Measurements from ENCODE around the gene IL12RB2.

IL12RB2 gene

GRCh38 chr1:67376381-67376780 lies 68.7 kb downstream of the IL12RB2 start:
- TF ChIP-seq CTCF (IDR thresholded peaks at IDR 0.05; ENCODE audit: insufficient read depth, low read length, missing control alignments) = no peak
- POLR2A ChIA-PET = no interaction called here
- no peak overlapping the region for H3K4me3 ChIP-seq (ENCODE audit: low read depth, low read length)
- DNase-seq (ENCODE audit: low read depth, low spot score) = no peak
- CTCF ChIA-PET = interaction anchor here (1.1 to 1.4 kb wide), 2 partner anchors 29 to 124 kb away, joined by 4 to 6 read pairs; no protein-coding TSS in a partner anchor

DNA sequence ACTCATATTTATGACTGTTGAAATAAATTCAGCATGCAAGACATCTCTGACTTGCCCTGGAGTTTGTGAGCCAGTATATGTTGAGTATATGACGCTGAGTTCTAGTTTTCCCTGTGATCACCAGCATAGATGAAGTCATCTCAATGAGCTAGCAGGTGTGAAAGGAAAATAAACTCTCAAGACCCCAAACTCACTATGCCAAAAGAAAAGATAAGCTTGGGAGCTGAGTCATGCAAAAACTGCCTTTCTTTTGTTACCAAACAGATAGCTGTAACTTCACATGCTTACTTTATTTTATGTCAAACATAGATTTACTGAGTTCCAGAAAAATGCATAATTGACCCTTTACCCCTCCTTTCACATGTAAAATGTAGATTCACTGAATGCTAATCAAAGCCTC lies 69.6 kb downstream of the IL12RB2 start:
- no peak for TF ChIP-seq CTCF (IDR thresholded peaks at IDR 0.05; ENCODE audit: insufficient read depth, low read length, missing control alignments)
- ChIA-PET CTCF (interaction anchor here (1.4 kb wide), 1 partner anchor 123 kb away, joined by 4 read pairs; no protein-coding TSS in a partner anchor), POLR2A (no interaction called here)
- DNase-seq (ENCODE audit: low read depth, low spot score) = no peak
- no peak overlapping the region for H3K4me3 ChIP-seq (ENCODE audit: low read depth, low read length)

DNA sequence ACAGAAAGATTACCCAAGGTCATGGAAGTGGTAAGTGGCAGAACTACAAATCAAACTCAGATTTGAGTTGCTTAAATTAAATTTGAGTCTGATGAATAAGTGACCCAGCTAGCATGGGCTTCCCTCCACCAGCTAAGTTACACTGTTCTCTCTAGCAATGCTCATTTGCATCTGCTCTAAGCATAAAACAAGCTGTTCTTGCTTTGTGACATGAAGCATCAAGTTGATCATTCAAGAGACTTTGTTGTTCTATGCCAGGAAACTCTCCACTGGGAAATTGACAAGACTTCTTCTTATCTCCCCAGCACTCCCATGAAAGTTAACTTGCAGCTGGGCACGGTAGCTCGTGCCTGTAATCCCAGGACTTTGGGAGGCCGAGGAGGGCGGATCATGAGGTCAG lies 73.5 kb downstream of the IL12RB2 start:
- ChIA-PET CTCF (no interaction called here), POLR2A (no interaction called here)
- H3K4me3 ChIP-seq (ENCODE audit: low read depth, low read length) = no peak overlapping the region
- no peak for DNase-seq (ENCODE audit: low read depth, low spot score)
- no peak for TF ChIP-seq CTCF (IDR thresholded peaks at IDR 0.05; ENCODE audit: insufficient read depth, low read length, missing control alignments)

GRCh38 chr1:67382292-67382691 lies 74.6 kb downstream of the IL12RB2 start:
- no peak for TF ChIP-seq CTCF (IDR thresholded peaks at IDR 0.05; ENCODE audit: insufficient read depth, low read length, missing control alignments)
- no peak overlapping the region for H3K4me3 ChIP-seq (ENCODE audit: low read depth, low read length)
- DNase-seq (ENCODE audit: low read depth, low spot score) = no peak
- ChIA-PET CTCF (no interaction called here), POLR2A (no interaction called here)

GRCh38 chr1:67383999-67384638 lies 76.4 kb downstream of the IL12RB2 start:
- DNase-seq (ENCODE audit: low read depth, low spot score) = no peak
- no peak for TF ChIP-seq CTCF (IDR thresholded peaks at IDR 0.05; ENCODE audit: insufficient read depth, low read length, missing control alignments)
- H3K4me3 ChIP-seq (ENCODE audit: low read depth, low read length) = no peak overlapping the region
- CTCF ChIA-PET = interaction anchor here (0.7 kb wide), 1 partner anchor 36 kb away, joined by 3 read pairs; no protein-coding TSS in a partner anchor
- POLR2A ChIA-PET = no interaction called here

DNA sequence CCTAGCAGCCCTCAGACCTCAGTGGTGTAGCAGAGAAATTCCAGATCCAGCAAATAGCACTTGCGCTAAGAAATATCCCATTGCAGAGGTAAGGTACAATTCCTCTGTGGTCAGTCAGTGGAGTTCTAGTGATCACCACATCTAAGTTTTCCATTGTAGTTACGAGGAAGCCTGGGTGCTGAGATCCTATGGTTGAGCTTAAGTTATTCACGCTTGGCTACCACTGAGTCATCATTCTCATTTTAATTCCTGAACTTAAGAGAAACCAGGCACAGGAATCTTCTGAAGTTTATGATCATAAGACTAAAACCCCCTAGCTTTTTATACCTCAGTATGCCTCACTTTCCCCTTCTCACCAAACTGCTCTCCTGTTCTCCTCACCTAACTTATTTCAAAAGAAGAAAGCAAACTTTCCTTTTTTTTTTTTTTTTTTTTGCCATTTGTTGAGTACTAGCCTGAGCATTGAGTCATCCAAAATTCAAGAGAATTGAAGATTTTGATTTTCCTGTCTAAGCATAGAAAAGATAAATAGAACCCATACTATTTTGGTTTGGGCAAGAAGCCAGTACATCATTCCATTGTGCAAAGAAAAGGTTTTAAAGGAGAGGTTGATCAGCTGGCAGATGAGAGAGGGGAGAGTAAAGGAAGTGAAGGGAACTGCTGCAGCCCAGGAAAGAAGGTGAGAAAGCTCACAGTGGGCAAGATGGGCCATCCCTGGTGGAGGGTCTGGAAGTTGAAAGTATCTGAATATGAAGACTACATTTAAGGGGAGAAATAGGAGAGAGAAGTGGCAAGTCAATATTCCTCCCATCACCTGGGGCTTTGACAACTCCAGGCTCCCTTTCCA lies 82.6 kb downstream of the IL12RB2 start:
- no peak overlapping the region for H3K4me3 ChIP-seq (ENCODE audit: low read depth, low read length)
- ChIA-PET CTCF (interaction anchor here (1.0 to 2.0 kb wide), 4 partner anchors 11 to 111 kb away, joined by 3 to 7 read pairs (median 4); no protein-coding TSS in a partner anchor), POLR2A (interaction anchor here (0.5 to 1.1 kb wide), 2 partner anchors 11 to 29 kb away, joined by 3 read pairs; no protein-coding TSS in a partner anchor)
- no peak for TF ChIP-seq CTCF (IDR thresholded peaks at IDR 0.05; ENCODE audit: insufficient read depth, low read length, missing control alignments)
- DNase-seq (ENCODE audit: low read depth, low spot score) = no peak

All from AG04449 (cell line).